ENCODE data around the gene ARHGAP44.

The ARHGAP44 gene

GRCh38 chr17:12794919-12795532, 5.7 kb downstream of the ARHGAP44 start:
- no peak overlapping the region for H3K27ac ChIP-seq
- no peak for TF ChIP-seq CTCF (conservative IDR thresholded peaks at IDR 0.05)

GRCh38 chr17:12800855-12801365, 11.6 kb downstream of the ARHGAP44 start:
- no peak for TF ChIP-seq CTCF (conservative IDR thresholded peaks at IDR 0.05)
- H3K27ac ChIP-seq, result no peak overlapping the region

DNA sequence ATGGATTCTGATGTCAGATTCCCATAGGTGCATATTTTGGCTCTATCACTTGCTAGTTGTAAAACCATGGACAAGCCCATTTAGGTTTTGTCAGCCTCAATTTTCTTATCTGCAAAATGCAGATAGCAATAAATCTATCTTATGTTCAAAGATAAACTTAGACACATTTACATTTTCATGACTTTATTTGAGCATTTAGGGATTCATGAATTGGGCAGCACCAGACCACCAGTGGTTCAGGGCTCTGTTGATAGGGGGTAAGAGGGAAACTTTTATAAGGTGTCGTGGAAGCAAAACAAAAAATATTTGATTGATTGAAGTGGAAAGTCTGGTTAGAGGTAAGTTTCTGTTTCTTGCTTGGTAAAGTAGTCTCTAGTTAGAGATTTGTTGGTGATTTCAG, 17.3 kb downstream of the ARHGAP44 start:
- H3K27ac ChIP-seq, result no peak overlapping the region

DNA sequence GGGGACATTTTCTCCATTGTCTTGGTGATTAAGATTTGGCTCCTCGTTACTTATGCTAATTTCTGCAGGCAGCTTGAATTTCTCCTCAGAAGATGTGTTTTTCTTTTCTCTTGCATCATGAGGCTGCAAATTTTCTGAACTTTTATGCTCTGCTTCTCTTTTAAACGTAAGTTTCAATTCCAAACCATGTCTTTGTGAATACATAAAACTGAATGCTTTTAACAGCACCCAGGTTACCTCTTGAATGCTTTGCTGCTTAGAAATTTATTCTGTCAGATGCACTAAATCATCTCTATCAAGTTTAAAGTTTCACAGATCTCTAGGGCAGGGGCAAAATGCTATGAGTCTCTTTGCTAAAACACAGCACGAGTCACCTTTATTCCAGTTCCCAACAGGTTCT, 19.4 kb downstream of the ARHGAP44 start:
- no peak overlapping the region for H3K27ac ChIP-seq
- TF ChIP-seq CTCF (conservative IDR thresholded peaks at IDR 0.05), result no peak

More for the DNA sequence above, 17.3 kb downstream of the ARHGAP44 start:
- TF ChIP-seq CTCF (conservative IDR thresholded peaks at IDR 0.05), result no peak

DNA sequence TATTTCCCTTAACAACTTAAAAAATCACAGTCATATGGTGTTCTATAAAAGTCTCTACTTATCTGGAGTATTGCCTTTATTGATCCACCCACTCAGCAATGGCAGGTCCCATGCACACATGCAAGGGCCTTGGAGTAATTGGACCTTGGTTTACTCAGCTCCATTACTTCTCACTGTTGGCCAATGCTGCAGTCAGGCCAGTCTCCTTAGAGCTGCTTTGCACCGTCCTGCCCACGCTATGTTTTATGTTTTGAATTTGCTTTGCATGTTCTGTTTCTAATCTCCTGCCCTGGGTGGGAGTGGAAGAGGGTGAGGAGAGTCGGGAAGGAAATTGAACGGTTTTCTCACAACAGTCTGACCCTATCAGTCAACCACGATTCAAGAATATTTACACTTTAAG, 23.6 kb downstream of the ARHGAP44 start:
- no peak overlapping the region for H3K27ac ChIP-seq
- no peak for TF ChIP-seq CTCF (conservative IDR thresholded peaks at IDR 0.05)

GRCh38 chr17:12813664-12814063, 24.4 kb downstream of the ARHGAP44 start:
- no peak for TF ChIP-seq CTCF (conservative IDR thresholded peaks at IDR 0.05)

GRCh38 chr17:12814718-12815117, 25.4 kb downstream of the ARHGAP44 start:
- H3K27ac ChIP-seq, result no peak overlapping the region

More at GRCh38 chr17:12813664-12814063, 24.4 kb downstream of the ARHGAP44 start:
- H3K27ac ChIP-seq, result no peak overlapping the region

More at GRCh38 chr17:12814718-12815117, 25.4 kb downstream of the ARHGAP44 start:
- no peak for TF ChIP-seq CTCF (conservative IDR thresholded peaks at IDR 0.05)
